PC-9 (cell line): ENCODE data around the gene ANO7. TPM values are rescaled to one million over a fixed set of nuclear protein-coding genes. Genes with fewer than 3 reads are reported as not detected.
A peak's percentile ranks its signal among the peaks of the same experiment; 100 is the strongest.

ENCODE experiments used
- BruUV-seq: library from RNA; stranded (reverse); fragments of 400-500 nt; replicated peaks from 2 replicates; lab custom pipeline; 2021; lab: Mats Ljungman, UMichigan
- CTCF ChIA-PET: fragments of 300-600 bp; sonication (Branson Sonifier 250); formaldehyde crosslinking; loops from one replicate; lab custom pipeline; 2022; ENCODE audit warnings: antibody characterized with exemption; lab: Charles Lee
- POLR2A ChIA-PET: fragments of 300-600 bp; sonication (Branson Sonifier 250); formaldehyde crosslinking; loops from one replicate; lab custom pipeline; 2022; ENCODE audit warnings: antibody characterized with exemption; ENCODE audit not compliant: unreplicated experiment; lab: Charles Lee
- DNase-seq, 2 experiments: peaks; one replicate each; pipeline versions ENCODE4 v3.0.0 to v3.0.0-alpha.2; 2015 to 2022; ENCODE audit warnings: mixed read lengths in 1 of 2
- H2AFZ ChIP-seq: fragments of 200-600 bp; sonication (generic); 2 replicates; pipeline ENCODE4 v1.8.1; 2017; ENCODE audit warnings: antibody characterized with exemption
- H3F3A ChIP-seq: fragments of 200-600 bp; sonication (generic); 2 replicates; pipeline ENCODE4 v1.8.1; 2017; ENCODE audit warnings: antibody characterized with exemption, mild to moderate bottlenecking, low read depth; ENCODE audit not compliant: insufficient read depth
- H3K27ac ChIP-seq: fragments of 200-600 bp; sonication (generic); 2 replicates; pipeline ENCODE4 v1.6.1; 2016; ENCODE audit warnings: mixed run types
- H3K27me3 ChIP-seq: fragments of 200-600 bp; sonication (generic); 2 replicates; pipeline ENCODE4 v1.6.1; 2016; ENCODE audit warnings: low read depth, mixed run types; ENCODE audit not compliant: insufficient read depth
- H3K36me3 ChIP-seq: fragments of 200-600 bp; sonication (generic); 2 replicates; pipeline ENCODE4 v1.6.1; 2016; ENCODE audit warnings: low read depth, mixed run types
- H3K4me1 ChIP-seq: fragments of 200-600 bp; sonication (generic); replicated peaks from 2 replicates; pipeline ENCODE4 v1.6.1; 2016; ENCODE audit warnings: mixed run types; ENCODE audit not compliant: insufficient read depth
- H3K4me2 ChIP-seq: fragments of 200-600 bp; sonication (generic); 2 replicates; pipeline ENCODE4 v1.6.1; 2017; ENCODE audit warnings: mixed run types
- H3K4me3 ChIP-seq: fragments of 200-600 bp; sonication (generic); 2 replicates; pipeline ENCODE4 v1.6.1; 2016; ENCODE audit warnings: mixed run types
- H3K79me2 ChIP-seq: fragments of 200-600 bp; sonication (generic); 2 replicates; pipeline ENCODE4 v1.6.1; 2017; ENCODE audit warnings: low read depth, mixed run types
- H3K9me2 ChIP-seq: fragments of 200-600 bp; sonication (generic); 2 replicates; pipeline ENCODE4 v1.8.1; 2017; ENCODE audit warnings: mild to moderate bottlenecking; ENCODE audit not compliant: insufficient read depth
- H3K9me3 ChIP-seq: fragments of 200-600 bp; sonication (generic); 2 replicates; pipeline ENCODE4 v1.8.1; 2016; ENCODE audit warnings: low read depth; ENCODE audit not compliant: insufficient read depth
- H4K20me1 ChIP-seq: fragments of 200-600 bp; sonication (generic); 2 replicates; pipeline ENCODE4 v1.8.1; 2017; ENCODE audit not compliant: insufficient read depth
- CTCF ChIP-seq: fragments of 200-600 bp; sonication (generic); conservative IDR thresholded peaks from 2 replicates; pipeline ENCODE4 v1.6.1; 2017; ENCODE audit warnings: mixed run types, antibody characterized with exemption, mild to moderate bottlenecking, moderate library complexity
- EZH2 ChIP-seq: fragments of 200-600 bp; sonication (generic); IDR thresholded peaks from 2 replicates; pipeline ENCODE4 v1.8.0; 2017; ENCODE audit warnings: antibody characterized with exemption, low read depth
- intact Hi-C: fragments of 100-400 bp; cut with micrococcal nuclease; formaldehyde crosslinking; loops from one replicate; pipeline ENCODE4 v1.10.0; 2022; ENCODE audit not compliant: unreplicated experiment
- total RNA-seq: library from RNA; stranded (reverse); gene quantifications from 2 replicates; pipeline ENCODE4 v1.2.3, GENCODE V29; 2021

ANO7 gene
- total RNA-seq, 1 experiment from 2014 or later, result 6.5 TPM

DNA sequence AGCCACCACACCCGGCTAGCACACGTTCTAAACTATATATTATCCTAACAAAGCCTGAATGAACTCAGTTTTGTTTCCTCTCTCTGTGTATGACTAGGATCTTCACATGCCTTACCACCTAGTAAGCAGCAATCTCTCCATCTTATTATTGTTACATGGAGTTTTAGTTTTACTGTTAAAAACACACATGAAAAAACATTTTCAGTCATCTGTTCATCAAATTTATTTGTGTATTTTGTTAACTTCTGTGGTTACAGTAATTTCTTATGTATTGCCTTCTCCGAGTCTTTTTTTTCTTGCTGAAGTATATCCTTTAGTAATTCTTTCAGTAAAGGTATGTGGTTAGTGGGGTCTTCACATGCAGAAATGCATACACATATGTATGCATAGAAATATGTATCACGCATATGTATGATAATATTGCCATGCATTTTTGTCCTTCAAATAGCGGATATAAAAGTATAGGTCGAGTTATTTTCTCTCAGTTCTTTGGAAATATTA lies 31.4 kb downstream of the ANO7 start:
- CTCF ChIA-PET, result interaction anchor here (0.7 kb wide), 1 partner anchor 320 kb away, joined by 5 read pairs; no protein-coding TSS in a partner anchor

GRCh38 chr2:241223211-241224017 lies 34.9 kb downstream of the ANO7 start:
- Histone ChIP-seq H3K4me2 (no peak overlapping the region), H3K79me2 (peaks cover 7% of the 10 kb centered on the region; the same call in 1 of the 2 replicates), H3F3A (peaks cover 37% of the 10 kb centered on the region; the same call in 1 of the 2 replicates), H4K20me1 (peaks cover 35% of the 10 kb centered on the region), H3K27me3 (no peaks in the 10 kb centered on the region), H3K4me3 (no peak overlapping the region), H2AFZ (no peak overlapping the region), H3K36me3 (no peaks in the 10 kb centered on the region; the same call in 1 of the 2 replicates), H3K9me2 (no peaks in the 10 kb centered on the region), H3K9me3 (no peaks in the 10 kb centered on the region), H3K27ac (no peak overlapping the region), H3K4me1 (peaks cover 11% of the 10 kb centered on the region)
- TF ChIP-seq CTCF (no peak), EZH2 (no peak)
- DNase-seq, result no peak
- no TSS peak for BruUV-seq
- POLR2A ChIA-PET, result interaction anchor here (0.6 kb wide), 2 partner anchors 11 to 22 kb away, joined by 3 to 5 read pairs; no protein-coding TSS in a partner anchor
- CTCF ChIA-PET, result interaction anchor here (0.5 to 0.7 kb wide), 2 partner anchors 8 to 383 kb away, joined by 3 read pairs; no protein-coding TSS in a partner anchor
- intact Hi-C loops, result no loop called here

More for the DNA sequence above, 31.4 kb downstream of the ANO7 start:
- DNase-seq, result no peak
- Histone ChIP-seq H3K27ac (no peak overlapping the region), H4K20me1 (0 out of 2 replicates have a peak, but pooled peaks cover 11% of the 10 kb centered on the region), H3K79me2 (peaks cover 7% of the 10 kb centered on the region; the same call in 1 of the 2 replicates), H3K4me2 (peak overlapping the region; percentile 87), H3K4me1 (peaks cover 11% of the 10 kb centered on the region), H3K36me3 (no peaks in the 10 kb centered on the region), H3K27me3 (no peaks in the 10 kb centered on the region), H3K4me3 (no peak overlapping the region; the same call in 1 of the 2 replicates), H3K9me3 (no peaks in the 10 kb centered on the region), H2AFZ (no peak overlapping the region), H3K9me2 (no peaks in the 10 kb centered on the region), H3F3A (peaks cover 37% of the 10 kb centered on the region)
- intact Hi-C loops, result loop anchor here (5.0 to 10.0 kb wide), 2 partner anchors 115 to 368 kb away; partner anchors contain the start of gene MTERF4
- TF ChIP-seq EZH2 (no peak), CTCF (no peak)
- no TSS peak for BruUV-seq
- POLR2A ChIA-PET, result interaction anchor here (0.7 kb wide), 1 partner anchor 342 kb away, joined by 5 read pairs; no protein-coding TSS in a partner anchor
